NCI-H187 treated with DMSO at 0.1 percent for 48 hours (cell line): ENCODE results near the gene CACNA1E.

Experiments used
- DNase-seq: peaks from one replicate; lab custom pipeline; 2025; lab: John Stamatoyannopoulos, UW

The CACNA1E gene

GRCh38 chr1:181483285-181484195, at the start of gene CACNA1E:
Gene CACNA1E, plus strand, starts transcription at chr1:181483517. Its CDS starts 228 bp downstream, at chr1:181483745.
- no peak for DNase-seq

GRCh38 chr1:181433931-181434330, 49.4 kb upstream of the CACNA1E start:
- no peak for DNase-seq

GRCh38 chr1:181438013-181438412, 45.3 kb upstream of the CACNA1E start:
- DNase-seq, result no peak

GRCh38 chr1:181440510-181440909, 42.8 kb upstream of the CACNA1E start:
- DNase-seq, result no peak

GRCh38 chr1:181442181-181442525, 41.2 kb upstream of the CACNA1E start:
- no peak for DNase-seq

- no peak for DNase-seq
Measured at GRCh38 chr1:181443231-181443853, 40.0 kb upstream of the CACNA1E start.

GRCh38 chr1:181445436-181445835, 37.9 kb upstream of the CACNA1E start:
- no peak for DNase-seq

GRCh38 chr1:181448461-181448860, 34.9 kb upstream of the CACNA1E start:
- no peak for DNase-seq

GRCh38 chr1:181451661-181452230, 31.6 kb upstream of the CACNA1E start:
- no peak for DNase-seq

- DNase-seq, result no peak
Measured at GRCh38 chr1:181452746-181453145, 30.6 kb upstream of the CACNA1E start.

GRCh38 chr1:181453541-181454201, 29.6 kb upstream of the CACNA1E start:
- DNase-seq, result no peak

GRCh38 chr1:181456551-181456950, 26.8 kb upstream of the CACNA1E start:
- DNase-seq, result no peak

- DNase-seq, result no peak
Measured at GRCh38 chr1:181458419-181458818, 24.9 kb upstream of the CACNA1E start.

GRCh38 chr1:181459067-181459466, 24.2 kb upstream of the CACNA1E start:
- no peak for DNase-seq

- no peak for DNase-seq
Measured at GRCh38 chr1:181469829-181470228, 13.5 kb upstream of the CACNA1E start.

- no peak for DNase-seq
Measured at GRCh38 chr1:181475580-181475979, 7.7 kb upstream of the CACNA1E start.

- no peak for DNase-seq
Measured at GRCh38 chr1:181476581-181476980, 6.7 kb upstream of the CACNA1E start.

- no peak for DNase-seq
Measured at GRCh38 chr1:181478306-181478705, 5.0 kb upstream of the CACNA1E start.

- DNase-seq, result peak; percentile 81
Measured at GRCh38 chr1:181479137-181479745, 4.1 kb upstream of the CACNA1E start.

GRCh38 chr1:181482001-181482430, 1.3 kb upstream of the CACNA1E start:
- no peak for DNase-seq

- no peak for DNase-seq
Measured at GRCh38 chr1:181482521-181483284, 614 bp upstream of the CACNA1E start.
